ENCODE measurements around the gene TMED1.

The TMED1 gene

DNA sequence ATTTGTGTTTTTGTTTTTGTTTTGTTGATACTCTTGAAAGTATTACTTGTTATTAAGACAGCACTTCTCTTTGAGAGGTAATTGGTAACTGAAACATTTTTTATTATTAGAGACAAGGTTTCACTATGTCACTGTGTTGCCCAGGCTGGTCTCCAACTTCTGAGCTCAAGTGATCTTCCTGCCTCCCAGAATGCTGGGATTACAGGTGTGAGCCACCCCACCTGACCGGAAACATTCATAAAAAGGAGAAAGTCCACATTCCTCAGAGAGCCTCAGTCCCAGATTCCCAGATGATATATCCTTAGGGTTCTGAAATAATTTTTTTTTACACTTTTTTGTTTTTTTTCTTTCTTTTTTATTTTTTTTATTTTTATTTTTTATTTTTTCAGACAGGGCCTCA lies 38.0 kb upstream of the TMED1 start:
- Histone ChIP-seq H3K4me2 (ENCODE audit: low read length) (no peak overlapping the region), H3K4me1 (ENCODE audit: control insufficient read depth in 1 of 2, insufficient read depth in 2 of 2, low read length in 2 of 2) (peaks cover 7 to 16% of the 10 kb centered on the region in 2 experiments), H3K23ac (ENCODE audit: low read length) (no peak overlapping the region), H4K12ac (ENCODE audit: low read depth, low read length) (no peak overlapping the region), H3K9me3 (ENCODE audit: insufficient read depth, low read depth, low read length) (no peaks in the 10 kb centered on the region), H2AK5ac (ENCODE audit: low read length) (no peak overlapping the region), H2AFZ (ENCODE audit: insufficient read depth, low read length, poor library complexity) (no peak overlapping the region), H2BK12ac (ENCODE audit: low read length) (no peak overlapping the region), H4K8ac (ENCODE audit: low read depth, low read length) (no peak overlapping the region), H3K27ac (ENCODE audit: low read depth, low read length) (no peak overlapping the region), H3K79me1 (ENCODE audit: low read length) (peaks cover 10% of the 10 kb centered on the region), H3K36me3 (ENCODE audit: control insufficient read depth in 1 of 2, insufficient read depth in 2 of 2, low read length in 2 of 2) (peaks cover 0 to 5% of the 10 kb centered on the region in 2 experiments), H3K27me3 (ENCODE audit: insufficient read depth, low read length) (no peaks in the 10 kb centered on the region), H4K91ac (ENCODE audit: low read depth, low read length) (no peak overlapping the region), H3K4ac (ENCODE audit: low read depth, low read length) (no peak overlapping the region), H3K18ac (ENCODE audit: low read length) (no peak overlapping the region), H2BK5ac (ENCODE audit: low read depth, low read length, poor library complexity) (no peak overlapping the region), H3K14ac (ENCODE audit: low read length) (no peak overlapping the region), H3K79me2 (ENCODE audit: control insufficient read depth, insufficient read depth, low read length, poor library complexity) (peaks cover 24% of the 10 kb centered on the region), H2BK120ac (ENCODE audit: insufficient read depth, low read length, poor library complexity) (no peak overlapping the region), H3K4me3 (ENCODE audit: low read depth, low read length) (no peak overlapping the region), H3K9ac (ENCODE audit: low read length) (no peak overlapping the region)
- WGBS (ENCODE audit: extremely low coverage, insufficient coverage, insufficient read length) = no CpG with 5 or more reads among the region's 1 CpG
- DNase-seq = peak; percentile 68 to 83

DNA sequence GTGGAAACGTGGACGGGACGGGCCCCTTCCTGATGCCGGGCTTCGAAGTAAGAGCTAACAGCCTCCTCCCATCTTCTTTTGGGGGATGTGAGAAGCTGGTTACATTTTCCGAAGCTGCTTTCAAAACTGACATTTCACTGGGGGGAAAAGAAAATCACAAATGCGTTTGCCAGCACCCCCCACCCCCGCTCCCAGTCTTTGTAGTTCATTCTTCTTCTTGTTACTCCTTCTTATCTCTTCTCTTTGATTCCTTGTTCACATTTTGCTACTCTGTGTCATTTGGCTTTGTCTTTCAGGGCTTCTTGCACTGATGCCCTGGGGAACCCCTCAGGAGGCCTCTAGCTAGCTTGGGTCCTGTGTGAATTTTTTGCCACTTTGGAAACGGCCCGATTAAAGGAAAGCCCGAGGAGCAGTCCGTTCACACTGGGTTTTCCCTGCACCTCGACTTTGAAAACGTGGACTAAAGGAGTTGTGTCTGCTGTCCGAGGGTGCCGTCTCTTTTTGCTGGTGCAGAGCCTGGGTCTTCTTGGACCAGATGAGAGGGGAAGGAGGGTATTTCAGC lies 36.6 kb upstream of the TMED1 start:
- Histone ChIP-seq H3K27ac (ENCODE audit: low read depth, low read length) (no peak overlapping the region), H3K27me3 (ENCODE audit: insufficient read depth, low read length) (no peaks in the 10 kb centered on the region), H3K36me3 (ENCODE audit: control insufficient read depth in 1 of 2, insufficient read depth in 2 of 2, low read length in 2 of 2) (peaks cover 0 to 5% of the 10 kb centered on the region in 2 experiments), H2BK120ac (ENCODE audit: insufficient read depth, low read length, poor library complexity) (peak overlapping the region; percentile 71), H2BK12ac (ENCODE audit: low read length) (no peak overlapping the region), H2AFZ (ENCODE audit: insufficient read depth, low read length, poor library complexity) (peak overlapping the region; percentile 82), H3K4me2 (ENCODE audit: low read length) (peak overlapping the region; percentile 90), H3K14ac (ENCODE audit: low read length) (peak overlapping the region; percentile 79), H3K9ac (ENCODE audit: low read length) (peak overlapping the region; percentile 39), H4K8ac (ENCODE audit: low read depth, low read length) (peak overlapping the region; percentile 90), H4K12ac (ENCODE audit: low read depth, low read length) (peak overlapping the region; percentile 43), H4K91ac (ENCODE audit: low read depth, low read length) (peak overlapping the region; percentile 98), H3K23ac (ENCODE audit: low read length) (no peak overlapping the region), H3K4me3 (ENCODE audit: low read depth, low read length) (peak overlapping the region; percentile 99), H3K4me1 (ENCODE audit: control insufficient read depth in 1 of 2, insufficient read depth in 2 of 2, low read length in 2 of 2) (peaks cover 4 to 13% of the 10 kb centered on the region in 2 experiments), H2AK5ac (ENCODE audit: low read length) (peak overlapping the region; percentile 84), H3K4ac (ENCODE audit: low read depth, low read length) (peak overlapping the region; percentile 99), H3K79me1 (ENCODE audit: low read length) (peaks cover 10% of the 10 kb centered on the region), H2BK5ac (ENCODE audit: low read depth, low read length, poor library complexity) (no peak overlapping the region), H3K18ac (ENCODE audit: low read length) (peak overlapping the region; percentile 42), H3K79me2 (ENCODE audit: control insufficient read depth, insufficient read depth, low read length, poor library complexity) (peaks cover 23% of the 10 kb centered on the region), H3K9me3 (ENCODE audit: insufficient read depth, low read depth, low read length) (no peaks in the 10 kb centered on the region)
- DNase-seq = no peak
- no CpG with 5 or more reads among the region's 16 CpGs for WGBS (ENCODE audit: extremely low coverage, insufficient coverage, insufficient read length)

DNA sequence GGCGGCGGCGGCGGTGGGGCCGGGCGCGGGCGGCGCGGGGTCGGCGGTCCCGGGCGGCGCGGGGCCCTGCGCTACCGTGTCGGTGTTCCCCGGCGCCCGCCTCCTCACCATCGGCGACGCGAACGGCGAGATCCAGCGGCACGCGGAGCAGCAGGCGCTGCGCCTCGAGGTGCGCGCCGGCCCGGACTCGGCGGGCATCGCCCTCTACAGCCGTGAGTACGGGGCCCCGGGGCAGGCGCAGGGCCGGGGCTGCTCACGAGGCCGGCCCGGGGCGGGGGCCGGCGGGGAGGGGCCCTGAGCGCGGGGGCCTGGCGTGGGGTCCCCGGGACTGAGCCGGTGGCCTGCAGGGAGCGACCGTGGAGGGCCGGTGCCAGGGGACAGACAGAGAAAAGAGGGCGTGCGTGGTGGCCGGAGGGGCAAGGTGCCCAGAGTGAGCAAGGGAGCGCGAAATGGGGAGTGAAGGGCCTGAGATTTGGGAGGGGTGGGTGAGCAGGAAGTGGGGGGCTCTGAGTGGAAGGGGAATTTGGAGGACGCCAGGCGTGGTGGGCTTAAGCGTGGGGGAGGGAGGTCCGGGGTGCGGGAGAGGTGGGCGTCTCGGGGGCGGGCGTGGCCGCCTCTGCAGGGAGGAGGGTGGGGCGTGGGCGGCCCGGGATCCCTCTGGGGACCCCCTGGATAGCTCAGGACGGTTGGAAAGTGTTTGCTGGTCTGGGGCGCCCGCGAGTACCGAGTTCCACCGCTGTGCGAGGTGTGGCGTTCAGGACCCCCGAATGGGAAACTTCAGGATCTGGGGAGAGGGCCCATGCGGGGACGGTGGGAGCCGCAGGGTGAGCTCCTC lies 35.9 kb upstream of the TMED1 start:
- peak in 1 of 2 donors; percentile 31 for DNase-seq
- no CpG with 5 or more reads among the region's 90 CpGs for WGBS (ENCODE audit: extremely low coverage, insufficient coverage, insufficient read length)

DNA sequence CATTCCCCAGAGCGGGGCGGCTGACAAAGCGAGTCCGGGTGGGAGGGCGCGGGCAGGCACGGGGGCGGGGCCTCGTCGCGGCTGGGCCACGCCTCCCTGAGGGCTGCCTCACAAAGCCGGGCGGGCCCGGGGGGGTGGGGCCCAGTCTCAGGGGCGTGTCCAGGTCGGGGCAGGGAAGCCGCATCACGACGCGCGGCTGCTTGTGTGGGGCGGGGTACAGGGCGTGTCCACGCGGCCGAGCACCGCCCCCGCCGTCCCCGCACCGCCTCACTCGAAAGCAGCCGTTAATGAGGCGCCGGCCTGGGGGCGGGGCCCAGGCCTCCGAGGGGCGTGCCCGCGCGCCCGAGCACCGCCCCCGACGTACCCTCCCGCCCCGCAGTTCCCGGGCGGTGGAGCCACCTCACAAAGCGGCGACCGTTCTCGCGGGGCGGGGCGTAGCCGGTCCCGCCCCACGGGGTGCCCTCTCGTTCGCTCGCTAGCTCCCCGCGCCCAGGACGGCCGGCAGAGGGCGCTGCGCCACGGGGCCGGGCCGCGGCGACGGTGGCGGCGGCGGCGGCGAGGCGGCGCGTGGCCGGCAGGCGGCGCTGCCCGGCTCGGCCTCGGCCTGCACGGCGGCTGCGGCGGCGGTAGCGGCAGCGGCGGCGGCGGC lies 35.1 kb upstream of the TMED1 start, which contains the start of gene CARM1:
Gene CARM1 (plus strand): TSS at position 599 of the 649 bp plus-strand sequence. CDS start 150 bp downstream, outside the sequence.
- H3K27me3 ChIP-seq (ENCODE audit: insufficient read depth, low read length) = no peaks in the 10 kb centered on the region
- DNase-seq = peak; percentile 98 to 99
- peak within 1 kb of the TSS; percentile 86 for H2BK5ac ChIP-seq (ENCODE audit: low read depth, low read length, poor library complexity)
- H4K91ac ChIP-seq (ENCODE audit: low read depth, low read length) = peak within 1 kb of the TSS; percentile 98
- peak within 1 kb of the TSS; percentile 96 for H3K18ac ChIP-seq (ENCODE audit: low read length)
- H3K14ac ChIP-seq (ENCODE audit: low read length) = peak within 1 kb of the TSS; percentile 96
- peak within 1 kb of the TSS; percentile 98 for H3K9ac ChIP-seq (ENCODE audit: low read length)
- peak within 1 kb of the TSS; percentile 33 for H2BK12ac ChIP-seq (ENCODE audit: low read length)
- H2BK120ac ChIP-seq (ENCODE audit: insufficient read depth, low read length, poor library complexity) = peak within 1 kb of the TSS; percentile 37
- H3K4me1 ChIP-seq (ENCODE audit: control insufficient read depth in 1 of 2, insufficient read depth in 2 of 2, low read length in 2 of 2) = peaks cover 0 to 8% of the 10 kb centered on the region in 2 experiments
- no peaks in the 10 kb centered on the region for H3K9me3 ChIP-seq (ENCODE audit: insufficient read depth, low read depth, low read length)
- H4K8ac ChIP-seq (ENCODE audit: low read depth, low read length) = peak within 1 kb of the TSS; percentile 92
- H4K12ac ChIP-seq (ENCODE audit: low read depth, low read length) = peak within 1 kb of the TSS; percentile 95
- WGBS (ENCODE audit: extremely low coverage, insufficient coverage, insufficient read length) = no CpG with 5 or more reads among the region's 99 CpGs
- peaks cover 17% of the 10 kb centered on the region for H3K79me2 ChIP-seq (ENCODE audit: control insufficient read depth, insufficient read depth, low read length, poor library complexity)
- peaks cover 10% of the 10 kb centered on the region for H3K79me1 ChIP-seq (ENCODE audit: low read length)
- peak within 1 kb of the TSS; percentile 90 for H2AK5ac ChIP-seq (ENCODE audit: low read length)
- H3K27ac ChIP-seq (ENCODE audit: low read depth, low read length) = peak within 1 kb of the TSS; percentile 88
- peak within 1 kb of the TSS; percentile 82 for H2AFZ ChIP-seq (ENCODE audit: insufficient read depth, low read length, poor library complexity)
- peaks cover 0 to 2% of the 10 kb centered on the region in 2 experiments for H3K36me3 ChIP-seq (ENCODE audit: control insufficient read depth in 1 of 2, insufficient read depth in 2 of 2, low read length in 2 of 2)
- peak within 1 kb of the TSS; percentile 98 for H3K4me2 ChIP-seq (ENCODE audit: low read length)
- H3K4ac ChIP-seq (ENCODE audit: low read depth, low read length) = peak within 1 kb of the TSS; percentile 99
- H3K4me3 ChIP-seq (ENCODE audit: low read depth, low read length) = peak within 1 kb of the TSS; percentile 99
- no peak within 1 kb of the TSS for H3K23ac ChIP-seq (ENCODE audit: low read length)

More for the DNA sequence above, 35.9 kb upstream of the TMED1 start:
- peak overlapping the region; percentile 99 for H3K4me3 ChIP-seq (ENCODE audit: low read depth, low read length)
- H3K23ac ChIP-seq (ENCODE audit: low read length) = no peak overlapping the region
- peak overlapping the region; percentile 99 for H3K4ac ChIP-seq (ENCODE audit: low read depth, low read length)
- peak overlapping the region; percentile 86 for H2BK5ac ChIP-seq (ENCODE audit: low read depth, low read length, poor library complexity)
- peaks cover 4 to 13% of the 10 kb centered on the region in 2 experiments for H3K4me1 ChIP-seq (ENCODE audit: control insufficient read depth in 1 of 2, insufficient read depth in 2 of 2, low read length in 2 of 2)
- H2BK120ac ChIP-seq (ENCODE audit: insufficient read depth, low read length, poor library complexity) = peak overlapping the region; percentile 29
- H3K14ac ChIP-seq (ENCODE audit: low read length) = peak overlapping the region; percentile 96
- H4K91ac ChIP-seq (ENCODE audit: low read depth, low read length) = peak overlapping the region; percentile 98
- H3K4me2 ChIP-seq (ENCODE audit: low read length) = peak overlapping the region; percentile 90
- no peak overlapping the region for H2BK12ac ChIP-seq (ENCODE audit: low read length)
- no peaks in the 10 kb centered on the region for H3K9me3 ChIP-seq (ENCODE audit: insufficient read depth, low read depth, low read length)
- H3K27me3 ChIP-seq (ENCODE audit: insufficient read depth, low read length) = no peaks in the 10 kb centered on the region
- peak overlapping the region; percentile 96 for H3K18ac ChIP-seq (ENCODE audit: low read length)
- H3K36me3 ChIP-seq (ENCODE audit: control insufficient read depth in 1 of 2, insufficient read depth in 2 of 2, low read length in 2 of 2) = peaks cover 0 to 5% of the 10 kb centered on the region in 2 experiments
- H3K27ac ChIP-seq (ENCODE audit: low read depth, low read length) = peak overlapping the region; percentile 88
- peak overlapping the region; percentile 90 for H2AK5ac ChIP-seq (ENCODE audit: low read length)
- H3K9ac ChIP-seq (ENCODE audit: low read length) = peak overlapping the region; percentile 98
- H3K79me1 ChIP-seq (ENCODE audit: low read length) = peaks cover 10% of the 10 kb centered on the region
- H2AFZ ChIP-seq (ENCODE audit: insufficient read depth, low read length, poor library complexity) = peak overlapping the region; percentile 82
- H4K8ac ChIP-seq (ENCODE audit: low read depth, low read length) = peak overlapping the region; percentile 90
- H4K12ac ChIP-seq (ENCODE audit: low read depth, low read length) = peak overlapping the region; percentile 95
- H3K79me2 ChIP-seq (ENCODE audit: control insufficient read depth, insufficient read depth, low read length, poor library complexity) = peaks cover 23% of the 10 kb centered on the region
